Urothelium cell line (cell line): ENCODE measurements around the gene PARM1.

Experiments
- DNase-seq: peaks from one replicate; pipeline ENCODE4 v3.0.0; 2011; ENCODE audit warnings: low spot score, mixed read lengths
- FAIRE-seq: peaks from 2 replicates; lab custom pipeline; 2011; peaks lifted over from hg19 to GRCh38; lab: Jason Lieb, UNC

Gene PARM1, protein sequence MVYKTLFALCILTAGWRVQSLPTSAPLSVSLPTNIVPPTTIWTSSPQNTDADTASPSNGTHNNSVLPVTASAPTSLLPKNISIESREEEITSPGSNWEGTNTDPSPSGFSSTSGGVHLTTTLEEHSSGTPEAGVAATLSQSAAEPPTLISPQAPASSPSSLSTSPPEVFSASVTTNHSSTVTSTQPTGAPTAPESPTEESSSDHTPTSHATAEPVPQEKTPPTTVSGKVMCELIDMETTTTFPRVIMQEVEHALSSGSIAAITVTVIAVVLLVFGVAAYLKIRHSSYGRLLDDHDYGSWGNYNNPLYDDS

DNA sequence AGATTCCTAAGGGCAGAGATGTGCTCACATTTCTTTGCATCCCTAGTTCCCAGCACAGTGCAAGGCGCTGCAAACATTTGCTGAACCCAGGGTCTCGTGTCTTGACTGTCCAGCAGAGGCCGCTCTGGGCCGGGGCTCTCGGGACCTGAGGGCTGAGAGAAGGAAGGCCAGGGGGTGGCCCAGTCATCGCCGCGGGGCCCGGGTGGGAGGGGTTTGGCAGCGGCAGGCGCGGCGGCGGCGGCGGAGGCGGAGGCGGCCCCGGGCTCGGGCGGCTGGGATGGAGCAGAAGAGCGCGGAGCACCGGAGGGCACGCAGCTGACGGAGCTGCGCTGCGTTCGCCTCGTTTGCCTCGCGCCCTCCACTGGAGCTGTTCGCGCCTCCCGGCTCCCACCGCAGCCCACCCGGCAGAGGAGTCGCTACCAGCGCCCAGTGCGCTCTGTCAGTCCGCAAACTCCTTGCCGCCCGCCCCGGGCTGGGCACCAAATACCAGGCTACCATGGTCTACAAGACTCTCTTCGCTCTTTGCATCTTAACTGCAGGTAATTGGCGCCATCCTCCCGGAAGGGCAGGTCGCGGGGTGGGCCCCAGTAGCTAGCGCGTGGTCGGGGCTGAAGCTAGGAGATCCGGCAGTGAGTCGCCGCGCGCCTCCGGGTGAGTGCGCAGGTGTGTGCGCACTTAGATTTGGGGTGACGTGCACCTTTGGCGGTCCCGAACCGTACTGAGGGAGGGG, at the start of gene PARM1:
Gene PARM1 (plus strand): TSS at position 285 of the 730 bp plus-strand sequence. CDS start 212 bp downstream, at position 497.
- DNase-seq, result peak; percentile 87
- no peak for FAIRE-seq

DNA sequence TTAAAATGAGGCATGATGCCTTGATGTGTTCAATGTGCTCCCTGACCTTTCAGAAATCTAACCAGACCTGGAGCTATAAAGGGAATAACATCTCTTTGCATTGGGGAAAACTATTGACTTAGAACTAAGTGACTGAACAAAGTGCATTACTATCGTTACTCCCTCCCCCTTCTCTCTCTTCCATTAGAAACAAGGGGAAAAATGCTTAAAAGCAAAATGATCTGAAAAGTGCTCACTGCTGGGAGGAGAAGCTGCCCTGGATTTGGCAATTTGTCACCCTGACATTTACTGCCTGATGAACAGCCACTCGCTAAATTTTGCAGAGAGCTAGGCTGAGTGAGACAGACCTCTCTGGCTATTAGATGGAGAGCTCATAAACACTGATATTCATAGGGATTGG, 48.6 kb upstream of the PARM1 start:
- FAIRE-seq, result no peak
- no peak for DNase-seq

DNA sequence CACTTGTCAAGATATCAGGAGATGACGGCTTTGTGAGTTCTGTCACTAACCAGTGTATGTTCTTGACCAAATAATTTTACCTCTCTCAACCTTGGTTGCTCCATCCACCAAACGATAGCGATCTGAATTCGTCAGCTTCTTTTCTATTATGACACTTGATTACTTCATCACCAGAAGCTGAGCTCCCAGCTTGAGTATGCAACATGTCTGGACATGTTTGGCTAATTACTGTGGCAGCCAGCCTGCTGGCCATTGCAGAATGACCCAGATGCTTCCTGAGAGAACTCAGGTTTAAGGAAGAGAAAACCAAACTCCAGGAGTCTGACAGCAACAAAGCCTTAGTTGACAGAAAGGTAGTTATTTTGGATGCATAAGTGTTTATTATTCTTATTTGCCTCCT, 46.4 kb upstream of the PARM1 start:
- DNase-seq, result peak; percentile 40
- no peak for FAIRE-seq

DNA sequence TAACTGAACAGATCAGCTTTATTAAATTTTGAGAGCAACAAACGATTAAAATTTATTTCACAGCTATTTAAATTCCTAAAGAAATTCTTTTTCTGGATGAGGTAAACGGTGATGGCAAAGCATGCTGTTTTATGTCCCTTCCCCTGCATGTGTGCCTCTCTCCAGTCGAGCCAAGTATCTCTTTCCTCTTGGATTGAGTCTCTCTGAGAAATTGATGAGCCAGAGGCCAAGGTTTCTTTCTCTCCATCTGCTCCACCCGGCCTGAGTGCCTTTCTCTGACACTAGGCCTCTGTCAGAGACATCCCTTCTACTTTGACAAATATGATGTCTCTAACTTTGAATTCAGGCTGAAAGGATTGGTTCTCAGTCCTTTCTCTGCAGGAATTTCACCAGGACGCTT, 42.6 kb upstream of the PARM1 start:
- no peak for FAIRE-seq
- DNase-seq, result no peak

GRCh38 chr4:74891037-74891436, 41.9 kb upstream of the PARM1 start:
- DNase-seq (no peak), FAIRE-seq (no peak)

GRCh38 chr4:74893171-74893570, 39.7 kb upstream of the PARM1 start:
- FAIRE-seq, result no peak

GRCh38 chr4:74896595-74896994, 36.3 kb upstream of the PARM1 start:
- DNase-seq (no peak), FAIRE-seq (no peak)

More at GRCh38 chr4:74893171-74893570, 39.7 kb upstream of the PARM1 start:
- no peak for DNase-seq

- DNase-seq, result no peak
- no peak for FAIRE-seq
Observed at GRCh38 chr4:74897386-74897785, 35.5 kb upstream of the PARM1 start.

DNA sequence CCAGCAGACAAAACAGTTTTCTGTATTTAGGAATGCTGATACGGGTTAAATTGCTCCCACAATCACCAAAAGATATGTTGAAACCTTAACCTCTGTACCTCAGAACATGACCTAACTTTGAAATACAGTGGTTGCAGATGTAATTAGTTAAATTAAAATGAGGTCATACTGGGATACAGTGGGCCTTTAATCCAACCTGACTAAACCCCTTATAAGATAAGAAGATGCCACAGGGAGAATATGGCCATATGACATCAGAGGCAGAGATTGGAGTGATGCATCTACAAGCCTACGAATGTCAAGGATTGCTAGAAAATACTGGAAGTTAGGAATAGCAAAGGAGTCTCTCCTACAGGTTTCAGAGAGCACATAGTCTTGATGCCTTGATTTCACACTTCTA, 32.1 kb upstream of the PARM1 start:
- DNase-seq (no peak), FAIRE-seq (no peak)

DNA sequence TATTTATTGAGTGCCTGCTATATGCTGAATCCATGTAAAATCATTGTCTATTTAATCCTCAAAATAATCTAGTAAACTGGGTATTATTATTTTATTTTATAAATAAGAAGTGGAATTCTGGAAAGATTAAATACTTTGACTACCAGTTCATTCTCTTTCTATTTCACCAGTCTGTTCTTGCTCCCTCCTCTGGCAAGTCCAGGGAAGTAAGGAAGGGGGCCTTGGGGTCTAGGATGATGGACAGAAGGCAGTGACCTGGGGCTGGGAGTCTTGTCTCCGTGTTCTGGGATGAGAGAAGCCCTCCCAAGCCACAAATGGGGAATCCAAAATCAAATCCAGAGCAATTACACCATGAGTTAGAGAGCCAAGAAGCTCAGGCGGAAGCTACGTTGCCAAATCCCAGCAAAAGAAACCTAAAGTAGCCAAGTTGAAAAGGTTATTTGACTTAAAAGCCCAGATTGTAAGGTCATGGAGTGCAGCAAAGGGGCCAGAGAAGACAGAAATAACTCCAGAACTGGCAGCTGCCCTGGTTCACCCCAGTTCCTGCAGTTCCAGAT, 28.3 kb upstream of the PARM1 start:
- DNase-seq (no peak), FAIRE-seq (no peak)

GRCh38 chr4:74906771-74907170, 26.1 kb upstream of the PARM1 start:
- DNase-seq (no peak), FAIRE-seq (no peak)

- no peak for FAIRE-seq
- DNase-seq, result no peak
Observed at GRCh38 chr4:74919783-74920182, 13.1 kb upstream of the PARM1 start.

DNA sequence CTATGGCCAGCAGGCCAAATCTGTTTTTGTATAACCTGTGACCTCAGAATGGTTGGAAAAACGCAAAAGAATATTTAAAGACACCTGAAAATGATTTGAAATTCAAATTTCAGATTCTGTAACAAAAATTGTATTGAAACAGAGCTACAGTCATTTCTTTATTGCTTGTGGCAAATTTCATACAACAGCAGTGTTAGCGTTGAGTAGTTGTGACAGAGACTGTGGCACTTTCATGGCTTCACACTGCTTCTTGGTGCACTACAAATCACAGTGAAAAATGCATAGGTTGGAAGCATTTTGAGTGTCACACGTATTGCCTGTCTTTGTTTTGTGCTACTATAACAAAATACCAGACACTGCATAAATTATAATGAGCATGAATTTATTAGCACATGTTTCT, 12.2 kb upstream of the PARM1 start:
- FAIRE-seq, result no peak
- no peak for DNase-seq

GRCh38 chr4:74921490-74921889, 11.4 kb upstream of the PARM1 start:
- DNase-seq (no peak), FAIRE-seq (no peak)

DNA sequence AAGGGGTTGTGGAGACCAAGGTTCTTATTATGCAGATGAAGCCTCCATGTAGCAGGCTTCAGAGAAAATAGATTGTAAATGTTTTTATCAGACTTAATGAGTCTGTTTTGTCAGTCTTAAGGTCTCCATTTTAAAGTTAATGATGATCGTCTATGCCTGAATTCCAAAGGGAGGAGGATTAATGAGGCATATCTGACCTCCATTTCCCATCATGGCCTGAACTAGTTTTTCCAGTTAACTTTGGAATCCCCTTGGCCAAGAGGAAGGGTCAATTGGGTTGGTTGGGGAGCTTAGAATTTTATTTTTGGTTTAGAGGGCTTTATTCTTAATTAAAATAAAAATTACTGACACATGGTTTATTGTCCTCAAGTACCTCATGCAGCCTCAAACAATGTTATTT, 6.9 kb upstream of the PARM1 start:
- no peak for DNase-seq
- FAIRE-seq, result no peak

- FAIRE-seq (no peak), DNase-seq (no peak)
Observed at GRCh38 chr4:74930162-74930561, 2.8 kb upstream of the PARM1 start.

DNA sequence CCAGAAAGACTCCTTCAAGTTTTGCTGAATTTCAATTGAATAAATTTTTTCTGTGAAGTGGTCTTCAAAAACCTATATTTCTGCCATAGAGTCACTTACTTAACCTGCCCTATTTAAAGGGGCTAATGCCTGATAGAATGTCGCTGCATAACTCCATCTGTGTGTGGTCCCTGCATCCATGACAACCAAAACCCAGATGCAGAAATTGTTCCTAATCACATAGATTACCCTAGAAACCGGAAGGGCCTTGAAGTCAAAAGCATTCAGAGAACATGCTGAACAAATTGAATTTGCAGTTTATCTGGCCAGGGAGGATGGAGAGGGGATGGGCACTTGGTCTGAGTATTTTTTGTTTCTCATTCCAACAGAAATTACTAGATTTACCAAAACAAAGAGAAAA, 1.5 kb upstream of the PARM1 start:
- DNase-seq (no peak), FAIRE-seq (no peak)

- FAIRE-seq (no peak), DNase-seq (no peak)
Observed at GRCh38 chr4:74932010-74932409, 906 bp upstream of the PARM1 start.

- DNase-seq (no peak), FAIRE-seq (no peak)
Observed at GRCh38 chr4:74933562-74934015, 673 bp downstream of the PARM1 start.

DNA sequence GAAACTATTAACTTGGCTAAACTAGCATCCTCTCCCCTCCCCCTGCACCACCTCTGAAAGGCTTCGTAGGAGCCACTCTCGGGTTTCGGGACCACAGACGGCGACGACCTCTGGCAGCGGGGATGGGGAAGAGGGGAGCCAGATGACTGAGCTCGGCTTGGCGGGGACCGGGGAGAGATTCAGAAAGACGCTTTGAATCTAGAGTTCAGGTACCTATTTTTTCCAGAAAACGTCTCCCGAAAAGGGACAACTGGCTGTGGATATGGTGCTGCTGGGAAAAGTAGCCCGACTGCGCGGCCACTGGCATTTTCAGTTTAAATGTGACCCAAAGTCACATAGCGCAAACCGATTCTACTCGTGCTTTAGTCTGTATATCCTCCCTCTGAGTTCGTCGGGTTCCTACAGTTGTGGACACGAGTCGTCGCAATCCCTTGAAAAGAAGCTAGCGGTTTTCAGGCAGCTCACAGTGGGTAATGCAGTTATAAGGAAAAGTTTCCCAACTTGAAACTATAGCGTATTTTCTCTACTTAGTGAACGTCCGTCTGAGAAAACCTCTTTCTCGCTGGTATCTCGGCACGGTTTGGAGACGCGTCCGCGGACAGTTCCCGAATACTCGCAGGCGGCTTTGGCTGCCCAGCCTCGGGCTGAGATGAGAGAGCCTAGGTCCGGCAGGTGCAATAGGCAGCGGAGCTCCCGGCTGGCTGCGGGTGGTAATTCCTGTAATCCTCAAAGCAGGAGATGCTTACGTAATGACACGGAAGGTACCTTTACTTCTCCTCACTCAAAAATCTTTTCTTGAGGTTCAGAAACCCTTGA, 1.3 kb downstream of the PARM1 start:
- no peak for FAIRE-seq
- DNase-seq, result no peak

DNA sequence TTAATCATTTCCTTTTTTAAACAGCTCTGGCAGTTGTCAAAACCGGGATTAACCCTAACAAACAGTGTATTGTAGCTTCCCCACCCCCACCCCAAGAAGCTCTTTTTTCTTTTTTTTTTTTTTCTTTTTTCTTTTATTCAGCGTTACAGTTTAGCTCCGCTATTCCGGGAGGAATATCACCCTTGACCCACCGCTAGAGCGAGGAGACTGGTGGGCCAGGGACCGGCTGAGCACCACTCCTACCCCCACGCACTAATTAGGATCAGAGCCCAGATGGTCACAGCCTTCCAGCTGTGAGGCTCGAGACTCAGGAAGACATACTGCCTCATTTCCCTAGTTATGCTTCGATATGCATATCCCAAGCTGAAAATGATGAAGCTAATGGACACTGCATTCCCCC, 2.0 kb downstream of the PARM1 start:
- DNase-seq, result no peak
- FAIRE-seq, result no peak
